Activated naive CD8-positive, alpha-beta T cell treated with anti-CD3 and anti-CD28 coated beads, Interleukin-2, amount 10 ng/mL, durations not matched to agents 7 days and 5 days (primary cell): Measurements from ENCODE around the gene CD226. TPM values are rescaled to one million over a fixed set of nuclear protein-coding genes. Genes with fewer than 3 reads are reported as not detected.
"Not testable (repeated sequence)": the region's sequence is repeated elsewhere in the genome, so short reads cannot be mapped to it uniquely, and the experiment has no call there.

Experiments
- ATAC-seq: fragments of 150-1000 bp; cut with Tn5 transposase; one replicate; pipeline ENCODE4 v1.10.0; 2021; ENCODE audit warnings: low read depth, moderate library complexity
- POLR2A ChIA-PET: fragments of 350-600 bp; sonication (Branson Sonifier 250); formaldehyde crosslinking; loops from one replicate; lab custom pipeline; 2021; ENCODE audit warnings: antibody characterized with exemption; lab: Charles Lee
- DNase-seq: peaks from one replicate; pipeline ENCODE4 v3.0.0; 2021
- H3K27ac Mint-ChIP-seq: one replicate; pipeline ENCODE4 v1.8.0; 2022; ENCODE audit warnings: mild to moderate bottlenecking, mixed read lengths
- H3K27me3 Mint-ChIP-seq: one replicate; pipeline ENCODE4 v1.8.0; 2022; ENCODE audit warnings: mild to moderate bottlenecking, moderate library complexity, mixed read lengths
- H3K36me3 Mint-ChIP-seq: one replicate; pipeline ENCODE4 v1.8.0; 2021; ENCODE audit warnings: mild to moderate bottlenecking, mixed read lengths
- H3K4me1 Mint-ChIP-seq: one replicate; pipeline ENCODE4 v1.8.0; 2021; ENCODE audit warnings: mixed read lengths
- H3K4me3 Mint-ChIP-seq: one replicate; pipeline ENCODE4 v1.8.0; 2022; ENCODE audit warnings: mild to moderate bottlenecking, moderate library complexity, mixed read lengths
- H3K9me3 Mint-ChIP-seq: one replicate; pipeline ENCODE4 v1.8.0; 2021; ENCODE audit warnings: mixed read lengths
- total RNA-seq, 2 experiments: library from RNA; stranded (reverse); gene quantifications; one replicate each; pipeline ENCODE4 v1.2.3, GENCODE V29; 2021

CD226 gene
- total RNA-seq, 2 experiments from 2014 or later: 46.4 to 50.9 TPM

DNA sequence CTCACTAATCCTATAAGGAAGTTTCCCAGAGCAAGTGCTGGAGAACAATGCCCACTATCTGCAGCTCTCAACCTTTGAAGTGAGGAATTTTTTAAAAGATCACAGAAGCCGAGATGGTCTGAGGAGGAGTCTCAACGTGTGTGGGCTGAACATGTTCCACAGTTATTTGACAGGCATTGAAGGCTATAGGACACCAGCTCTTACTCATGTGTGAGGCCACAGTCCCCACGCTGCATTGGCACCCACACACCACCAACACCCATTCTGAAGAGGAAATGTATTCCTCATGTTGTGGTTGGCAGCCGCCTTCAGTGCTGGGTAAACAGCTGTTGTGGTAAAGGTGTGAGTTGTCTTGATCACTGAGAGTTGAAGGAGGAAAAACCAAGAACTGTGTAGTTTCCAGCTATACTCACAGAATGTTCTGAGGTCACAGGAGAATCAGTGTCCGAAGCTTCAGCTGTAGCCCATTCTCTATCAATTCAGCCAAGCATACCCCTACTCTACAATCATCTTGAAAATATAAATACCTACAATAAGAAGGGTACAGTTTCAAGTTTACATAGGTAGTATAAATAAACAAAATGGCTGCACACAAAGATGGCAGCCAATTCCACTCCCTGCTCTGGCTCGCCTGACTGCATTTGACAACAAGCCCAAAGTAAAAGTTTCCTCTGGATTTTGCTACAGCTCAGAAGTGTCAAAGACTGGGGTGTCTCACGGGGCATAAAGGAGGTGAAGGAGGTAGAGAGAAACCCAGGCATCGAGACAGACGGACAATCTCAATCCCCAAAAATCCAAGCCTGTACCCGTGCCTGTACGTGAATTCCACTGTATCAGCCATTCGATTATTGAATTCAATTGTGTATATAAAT is 12.1 kb downstream of the CD226 start:
- H3K4me3 Mint-ChIP-seq: no peak overlapping the region
- H3K36me3 Mint-ChIP-seq: peaks cover 38% of the 10 kb centered on the region
- no peak overlapping the region for H3K27ac Mint-ChIP-seq
- DNase-seq (peak; percentile 75), ATAC-seq (peak; percentile 98)
- peaks cover 8% of the 10 kb centered on the region for H3K9me3 Mint-ChIP-seq
- peaks cover 23% of the 10 kb centered on the region for H3K4me1 Mint-ChIP-seq
- POLR2A ChIA-PET: interaction anchor here (0.5 to 2.5 kb wide), 10 partner anchors 9 to 46 kb away, joined by 3 to 25 read pairs (median 6); partner anchors contain the start of gene CD226
- no peaks in the 10 kb centered on the region for H3K27me3 Mint-ChIP-seq

DNA sequence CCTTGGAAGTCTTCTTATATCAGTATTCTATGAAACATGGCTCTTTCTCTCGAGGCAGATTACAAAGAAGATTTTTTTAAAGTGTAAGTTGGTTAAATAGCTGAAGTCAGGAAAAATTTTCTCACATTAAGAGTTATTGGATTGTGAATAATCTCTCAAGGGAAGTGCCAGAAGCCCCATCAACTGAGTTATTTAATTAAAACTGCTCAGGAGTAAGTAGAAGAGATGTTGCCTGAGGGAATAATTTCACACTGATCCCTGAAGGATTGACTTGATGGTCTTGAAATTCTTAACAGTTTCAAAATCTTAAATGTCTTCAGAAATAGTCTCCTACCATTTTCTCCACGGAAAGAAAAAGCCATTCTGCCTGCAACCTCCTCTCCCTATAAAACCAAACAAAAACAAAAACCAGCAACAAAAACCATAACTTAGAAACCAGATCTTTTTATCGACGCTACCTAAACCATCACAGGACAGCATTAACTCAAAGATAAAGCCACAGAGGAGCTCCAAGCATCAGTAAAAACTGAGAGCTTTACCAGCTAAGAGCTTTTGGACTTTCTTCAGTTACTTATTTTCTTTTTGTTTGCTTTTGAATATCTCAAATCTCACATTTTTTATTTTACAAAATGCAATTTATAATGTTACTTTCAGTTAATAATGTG is 12.9 kb downstream of the CD226 start:
- H3K27ac Mint-ChIP-seq: no peak overlapping the region
- no peak overlapping the region for H3K4me3 Mint-ChIP-seq
- ATAC-seq (no peak), DNase-seq (no peak)
- H3K27me3 Mint-ChIP-seq: no peaks in the 10 kb centered on the region
- POLR2A ChIA-PET: interaction anchor here (0.5 to 2.5 kb wide), 11 partner anchors 10 to 159 kb away, joined by 3 to 25 read pairs (median 5); partner anchors contain the start of gene CD226
- H3K9me3 Mint-ChIP-seq: peaks cover 2% of the 10 kb centered on the region
- peaks cover 37% of the 10 kb centered on the region for H3K36me3 Mint-ChIP-seq
- H3K4me1 Mint-ChIP-seq: peaks cover 18% of the 10 kb centered on the region

DNA sequence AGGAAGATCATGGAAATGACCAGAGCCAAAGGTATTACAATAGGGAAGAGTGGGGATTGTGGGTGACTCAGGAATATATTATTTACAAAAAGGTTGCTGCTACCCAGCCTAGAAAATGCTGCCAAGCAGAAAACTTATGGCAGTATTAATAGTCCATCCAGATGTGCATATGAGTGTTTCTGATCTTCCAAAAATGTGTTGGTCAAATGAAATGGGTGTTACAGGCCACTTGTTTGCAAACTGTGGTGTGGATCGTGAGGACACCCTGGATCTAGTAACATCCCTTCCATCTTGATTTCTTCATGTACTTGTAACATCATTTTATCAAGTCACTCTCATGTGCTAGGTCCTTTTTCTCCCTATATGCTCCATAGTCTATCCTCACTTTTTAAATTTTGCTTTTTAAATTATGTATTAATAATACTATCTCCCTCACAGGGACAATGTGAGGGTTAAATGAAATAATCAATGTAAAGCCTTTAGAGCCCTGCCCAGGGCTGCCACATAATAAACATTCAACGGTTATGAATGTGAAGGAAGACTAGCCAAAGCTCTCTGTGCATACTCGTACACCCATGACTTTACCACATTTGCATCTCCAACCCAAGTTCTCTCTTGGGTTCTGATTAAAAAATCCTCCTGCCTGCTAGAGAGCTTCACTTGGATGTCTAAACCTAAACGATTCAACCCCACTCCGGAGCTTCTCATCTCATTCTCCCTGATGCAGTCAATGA is 18.5 kb downstream of the CD226 start:
- H3K4me1 Mint-ChIP-seq: peaks cover 13% of the 10 kb centered on the region
- H3K9me3 Mint-ChIP-seq: peaks cover 4% of the 10 kb centered on the region

DNA sequence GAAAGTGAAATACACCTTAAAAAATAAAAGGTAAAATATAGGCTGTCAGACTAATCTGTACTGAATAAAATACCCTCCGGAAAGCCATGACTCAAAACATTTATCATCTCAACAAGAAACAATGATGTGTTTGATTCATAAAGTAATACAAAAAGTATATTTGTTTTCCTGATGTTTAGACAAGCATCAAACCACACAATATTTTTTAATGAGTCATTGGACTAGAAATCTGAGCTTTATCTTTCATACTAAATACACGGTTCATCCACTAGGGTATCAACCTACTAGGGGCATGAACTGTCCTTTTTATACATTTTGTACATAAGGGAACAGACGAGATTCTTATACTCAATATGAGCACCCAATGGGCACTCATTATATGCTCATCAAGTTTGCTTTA is 31.3 kb downstream of the CD226 start:
- Mint-ChIP-seq H3K9me3 (peaks cover 5% of the 10 kb centered on the region), H3K36me3 (peaks cover 60% of the 10 kb centered on the region), H3K27me3 (no peaks in the 10 kb centered on the region), H3K4me3 (no peak overlapping the region), H3K4me1 (peaks cover 22% of the 10 kb centered on the region), H3K27ac (no peak overlapping the region)
- ATAC-seq (no peak), DNase-seq (no peak)
- POLR2A ChIA-PET: no interaction called here

More for the DNA sequence above, 18.5 kb downstream of the CD226 start:
- no peak overlapping the region for H3K4me3 Mint-ChIP-seq
- DNase-seq (no peak), ATAC-seq (no peak)
- POLR2A ChIA-PET: no interaction called here
- H3K27me3 Mint-ChIP-seq: no peaks in the 10 kb centered on the region
- no peak overlapping the region for H3K27ac Mint-ChIP-seq
- H3K36me3 Mint-ChIP-seq: peaks cover 47% of the 10 kb centered on the region

DNA sequence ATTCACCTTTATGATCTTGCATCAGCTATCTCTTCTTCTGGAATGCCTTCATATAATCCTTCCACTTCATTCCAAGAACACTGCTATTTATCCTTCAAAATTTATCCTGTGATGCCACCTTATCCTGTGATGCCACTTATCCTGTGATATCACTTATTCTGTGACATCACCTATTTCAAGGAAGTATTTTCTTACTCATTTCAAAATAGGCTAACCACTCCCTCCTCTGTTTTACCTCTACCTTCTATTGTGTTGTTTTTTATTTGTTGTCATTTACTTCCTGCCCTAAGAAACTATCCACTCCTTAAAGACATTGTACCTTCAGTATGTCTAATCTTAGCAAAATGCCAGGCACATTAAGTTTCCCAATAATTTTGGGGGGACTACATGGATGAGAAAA is 38.8 kb downstream of the CD226 start:
- POLR2A ChIA-PET: interaction anchor here (1.2 kb wide), 1 partner anchor 10 kb away, joined by 4 read pairs; no protein-coding TSS in a partner anchor
- Mint-ChIP-seq H3K27me3 (no peaks in the 10 kb centered on the region), H3K4me3 (no peak overlapping the region), H3K36me3 (peaks cover 57% of the 10 kb centered on the region), H3K4me1 (peaks cover 29% of the 10 kb centered on the region), H3K9me3 (peaks cover 11% of the 10 kb centered on the region), H3K27ac (peak overlapping the region; percentile 8)
- DNase-seq (no peak), ATAC-seq (no peak)

DNA sequence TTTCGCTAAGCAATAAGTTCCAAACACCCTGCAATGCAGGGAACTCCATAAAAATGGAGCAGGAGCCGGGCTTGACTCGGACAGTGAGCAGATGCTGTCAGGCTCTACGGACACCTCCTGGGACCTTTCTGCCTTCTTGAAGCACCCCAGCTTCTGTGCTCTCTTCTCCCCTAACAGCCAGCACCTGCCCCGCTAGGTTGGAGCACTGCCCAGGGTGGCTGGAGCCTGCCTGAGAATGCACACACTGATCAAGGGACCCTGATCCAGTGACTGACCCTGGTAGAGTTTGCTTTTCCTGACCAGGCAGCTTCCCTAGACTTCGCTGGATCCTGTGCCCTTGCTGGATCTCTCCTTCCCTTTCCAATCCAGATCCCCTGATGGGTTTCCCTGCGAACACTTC is 40.9 kb downstream of the CD226 start:
- peaks cover 26% of the 10 kb centered on the region for H3K4me1 Mint-ChIP-seq
- ATAC-seq (no peak), DNase-seq (no peak)
- peaks cover 60% of the 10 kb centered on the region for H3K36me3 Mint-ChIP-seq
- peaks cover 7% of the 10 kb centered on the region for H3K9me3 Mint-ChIP-seq
- H3K4me3 Mint-ChIP-seq: no peak overlapping the region
- POLR2A ChIA-PET: no interaction called here
- H3K27ac Mint-ChIP-seq: no peak overlapping the region
- H3K27me3 Mint-ChIP-seq: no peaks in the 10 kb centered on the region

DNA sequence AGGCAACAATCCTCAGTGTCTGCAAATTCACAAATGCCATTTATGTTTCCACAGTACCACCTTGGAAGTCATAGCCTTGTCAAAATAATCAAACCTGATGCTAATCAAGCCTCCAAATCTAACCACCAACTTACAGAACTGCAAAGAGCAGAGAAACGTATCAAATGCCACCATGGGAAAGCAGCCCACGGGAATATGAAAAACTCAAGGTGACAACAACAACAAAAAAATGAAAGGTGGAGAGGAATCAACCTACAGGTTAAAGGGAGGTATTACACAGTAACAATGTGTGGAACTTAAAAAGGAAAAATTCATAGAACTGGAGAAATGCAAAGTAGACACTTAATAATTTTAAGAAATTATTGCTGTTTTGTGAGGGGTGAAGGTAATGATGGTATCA is 46.7 kb downstream of the CD226 start:
- ATAC-seq (no peak), DNase-seq (no peak)
- H3K9me3 Mint-ChIP-seq: peaks cover 5% of the 10 kb centered on the region
- H3K27ac Mint-ChIP-seq: no peak overlapping the region
- POLR2A ChIA-PET: no interaction called here
- H3K36me3 Mint-ChIP-seq: peaks cover 45% of the 10 kb centered on the region
- no peaks in the 10 kb centered on the region for H3K27me3 Mint-ChIP-seq
- H3K4me3 Mint-ChIP-seq: no peak overlapping the region
- peaks cover 44% of the 10 kb centered on the region for H3K4me1 Mint-ChIP-seq

DNA sequence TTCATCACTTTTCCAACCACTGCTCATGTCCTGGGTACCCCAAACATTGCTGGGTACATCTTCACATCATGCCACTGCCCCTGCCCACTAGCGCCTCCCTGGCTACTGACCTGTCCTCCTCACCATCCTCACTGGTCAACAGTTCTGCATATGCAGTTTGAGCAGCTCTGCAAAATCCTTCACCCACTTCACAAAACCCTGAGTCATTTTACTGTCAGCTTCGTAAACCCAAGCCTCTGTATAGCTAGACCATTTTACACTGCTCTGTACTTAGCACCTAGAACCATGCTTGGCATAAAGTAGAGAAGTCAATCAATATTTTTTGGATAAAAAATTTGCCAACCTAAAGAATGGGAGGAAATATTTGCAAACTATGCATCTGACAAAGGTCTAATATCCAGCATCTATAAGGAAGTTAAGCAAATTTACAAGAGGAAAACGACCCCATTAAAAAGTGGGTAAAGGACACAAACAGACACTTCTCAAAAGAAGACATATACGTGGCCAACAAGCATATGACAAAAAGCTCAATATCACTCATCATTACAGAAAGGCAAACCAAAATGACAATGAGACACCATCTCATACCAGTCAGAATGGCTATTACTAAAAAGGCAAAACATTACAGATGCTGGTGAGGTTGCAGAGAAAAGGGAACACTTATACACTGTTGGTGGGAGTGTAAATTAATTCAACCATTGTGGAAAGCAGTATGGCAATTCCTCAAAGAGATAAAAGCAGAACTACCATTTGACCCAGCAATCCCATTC is 48.3 kb downstream of the CD226 start:
- H3K4me1 Mint-ChIP-seq: peaks cover 51% of the 10 kb centered on the region

DNA sequence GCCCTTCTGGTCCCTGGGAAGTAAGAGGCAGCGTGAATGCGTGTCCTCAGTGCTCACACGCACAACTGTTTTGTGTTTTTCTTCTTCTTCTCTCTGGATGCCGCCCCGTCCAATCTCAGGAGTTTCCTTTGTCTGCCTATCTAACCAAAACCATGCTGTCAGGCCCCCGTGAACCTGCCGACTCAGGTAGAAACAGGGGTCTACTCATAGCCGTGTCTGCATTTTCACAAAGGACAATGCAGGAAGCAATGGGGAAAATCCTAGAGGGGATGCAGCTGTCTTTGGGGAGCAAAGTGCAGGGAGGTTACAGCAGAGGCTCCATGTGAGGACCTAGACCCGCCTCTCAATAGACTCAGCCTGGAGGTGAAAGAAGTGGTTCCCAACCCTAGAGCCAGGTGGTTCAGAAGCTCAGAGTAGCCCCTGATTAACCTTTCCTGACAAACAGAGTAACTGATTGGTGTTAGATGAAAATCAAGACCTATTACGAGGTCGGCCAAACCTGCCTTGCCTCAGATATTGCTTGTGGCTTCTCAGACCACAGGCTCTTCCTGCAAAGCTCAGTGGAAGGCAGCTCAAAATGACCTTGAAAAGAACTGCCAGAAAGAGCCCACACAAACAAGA is 49.3 kb downstream of the CD226 start:
- H3K4me3 Mint-ChIP-seq: peak overlapping the region; percentile 81
- DNase-seq: peak; percentile 44
- peaks cover 9% of the 10 kb centered on the region for H3K9me3 Mint-ChIP-seq
- POLR2A ChIA-PET: interaction anchor here (0.7 to 2.0 kb wide), 8 partner anchors 10 to 61 kb away, joined by 3 to 25 read pairs (median 4); no protein-coding TSS in a partner anchor
- ATAC-seq: peak; percentile 63
- peaks cover 53% of the 10 kb centered on the region for H3K4me1 Mint-ChIP-seq
- no peaks in the 10 kb centered on the region for H3K27me3 Mint-ChIP-seq
- peak overlapping the region; percentile 95 for H3K27ac Mint-ChIP-seq
- H3K36me3 Mint-ChIP-seq: peaks cover 54% of the 10 kb centered on the region

More for the DNA sequence above, 48.3 kb downstream of the CD226 start:
- POLR2A ChIA-PET: interaction anchor here (0.7 to 2.0 kb wide), 5 partner anchors 12 to 57 kb away, joined by 3 to 25 read pairs (median 3); no protein-coding TSS in a partner anchor
- Mint-ChIP-seq H3K27ac (peak overlapping the region; percentile 76), H3K4me3 (peak overlapping the region; percentile 51), H3K36me3 (peaks cover 52% of the 10 kb centered on the region)
- not testable (repeated sequence) for H3K27me3 Mint-ChIP-seq, H3K9me3 Mint-ChIP-seq, ATAC-seq, DNase-seq

DNA sequence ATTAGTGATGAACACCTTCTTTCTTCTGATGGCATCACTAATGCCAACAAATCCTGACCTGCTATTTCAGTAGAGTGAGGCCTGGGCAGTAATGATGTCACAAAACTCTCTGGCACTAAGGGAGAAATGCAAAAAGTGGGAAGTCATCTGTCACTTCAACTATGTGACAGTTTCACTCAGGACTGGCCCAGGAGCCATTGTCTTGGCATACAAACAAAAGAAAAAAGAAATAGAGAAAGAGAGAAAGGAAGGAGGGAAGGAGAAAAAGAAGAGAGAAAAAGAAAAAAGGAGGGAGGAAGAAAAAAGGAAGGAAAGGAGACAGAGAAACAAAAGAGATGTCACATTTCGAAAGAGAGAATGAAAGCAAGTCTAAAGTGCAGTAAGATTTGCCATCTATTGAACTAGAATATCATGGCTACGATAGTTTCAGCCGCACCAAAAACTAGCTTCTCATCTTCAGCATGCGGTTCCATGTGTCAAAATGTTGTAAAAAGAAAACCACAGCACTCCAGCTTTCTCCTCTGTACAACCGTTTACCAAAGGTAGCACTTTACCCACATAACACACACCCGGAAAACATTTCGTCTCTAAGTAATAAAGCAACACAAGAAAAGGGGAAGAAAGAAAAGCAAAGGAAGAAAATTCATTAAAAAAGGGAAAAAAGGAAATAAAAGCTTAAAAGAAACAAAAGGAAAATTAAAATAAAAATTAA is 50.1 kb downstream of the CD226 start:
- DNase-seq: no peak
- peaks cover 55% of the 10 kb centered on the region for H3K4me1 Mint-ChIP-seq
- peak; percentile 68 for ATAC-seq
- H3K27me3 Mint-ChIP-seq: no peaks in the 10 kb centered on the region
- H3K27ac Mint-ChIP-seq: peak overlapping the region; percentile 95
- peaks cover 54% of the 10 kb centered on the region for H3K36me3 Mint-ChIP-seq
- peak overlapping the region; percentile 81 for H3K4me3 Mint-ChIP-seq
- POLR2A ChIA-PET: interaction anchor here (0.7 to 2.0 kb wide), 4 partner anchors 38 to 62 kb away, joined by 3 to 25 read pairs (median 4); no protein-coding TSS in a partner anchor
- peaks cover 9% of the 10 kb centered on the region for H3K9me3 Mint-ChIP-seq

DNA sequence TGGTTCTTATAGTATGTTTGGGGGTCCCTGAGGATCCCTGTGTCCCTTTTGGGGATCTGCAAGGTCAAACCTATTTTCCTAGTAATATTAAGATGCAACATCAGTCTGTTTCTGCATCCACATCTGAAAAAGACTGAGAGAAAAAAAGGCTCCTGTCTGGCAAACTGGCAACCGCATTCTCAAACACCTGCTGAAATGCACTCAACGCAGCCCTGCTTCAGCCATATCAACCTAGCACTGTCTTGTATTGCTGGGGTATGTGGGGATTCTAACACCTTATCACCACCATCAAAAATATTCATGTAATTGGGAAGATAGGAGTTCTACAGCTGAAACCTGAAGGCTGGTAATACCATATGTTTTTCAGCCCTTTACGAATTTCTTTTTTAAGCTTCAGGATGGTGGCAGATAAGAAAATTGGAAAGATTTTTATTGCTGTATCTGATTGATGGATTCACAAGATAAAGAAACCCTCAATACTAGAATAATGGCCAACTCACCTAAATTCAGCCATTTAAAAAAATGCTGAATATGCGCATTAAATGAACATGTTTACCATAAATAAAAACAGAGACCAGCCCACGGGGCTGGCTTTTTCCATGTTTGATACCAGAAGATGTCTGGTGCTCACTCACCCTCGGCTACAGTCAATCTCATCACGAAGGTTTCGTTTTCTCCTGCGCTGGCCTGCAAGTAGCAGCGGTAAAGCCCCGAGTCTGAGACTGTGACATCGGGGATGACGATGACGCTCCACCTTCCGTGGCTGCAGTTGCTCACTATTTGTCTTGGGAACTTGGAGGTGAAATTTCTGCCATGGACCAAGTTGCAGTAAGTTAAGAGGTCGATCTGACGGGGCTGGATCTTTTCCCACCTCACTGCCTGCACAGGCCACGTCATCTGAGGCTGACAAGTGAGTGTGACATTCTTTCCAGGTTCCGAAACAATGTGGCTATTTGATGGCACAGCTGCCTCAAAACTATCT is 52.3 kb downstream of the CD226 start:
- DNase-seq (no peak), ATAC-seq (no peak)
- no peak overlapping the region for H3K4me3 Mint-ChIP-seq
- no peak overlapping the region for H3K27ac Mint-ChIP-seq
- POLR2A ChIA-PET: no interaction called here
- H3K4me1 Mint-ChIP-seq: peaks cover 54% of the 10 kb centered on the region
- no peaks in the 10 kb centered on the region for H3K27me3 Mint-ChIP-seq
- H3K9me3 Mint-ChIP-seq: peaks cover 17% of the 10 kb centered on the region
- peaks cover 63% of the 10 kb centered on the region for H3K36me3 Mint-ChIP-seq
